GM18907 (cell line): ENCODE measurements around the gene ISLR2.

Experiments
- ATAC-seq: cut with Tn5 transposase; IDR thresholded peaks from one replicate; pipeline ENCODE4 v1.9.1; 2021; ENCODE audit warnings: mild to moderate bottlenecking, moderate library complexity; ENCODE audit not compliant: unreplicated experiment

ISLR2 gene

GRCh38 chr15:74128785-74129585 lies 1.4 kb upstream of the ISLR2 start:
- no peak for ATAC-seq

GRCh38 chr15:74129586-74130154 lies 716 bp upstream of the ISLR2 start:
- no peak for ATAC-seq

- no peak for ATAC-seq
These were observed 652 bp downstream of the ISLR2 start for GRCh38 chr15:74130849-74131627.

- no peak for ATAC-seq
These were observed 1.4 kb downstream of the ISLR2 start for GRCh38 chr15:74131628-74132413.

GRCh38 chr15:74132681-74133651 lies 2.6 kb downstream of the ISLR2 start:
- no peak for ATAC-seq

- no peak for ATAC-seq
These were observed 3.5 kb downstream of the ISLR2 start for GRCh38 chr15:74133694-74134386.

- no peak for ATAC-seq
These were observed 4.1 kb downstream of the ISLR2 start for GRCh38 chr15:74134387-74135027.

- no peak for ATAC-seq
These were observed 4.7 kb downstream of the ISLR2 start for GRCh38 chr15:74135041-74135565.

GRCh38 chr15:74136540-74136813 lies 6.1 kb downstream of the ISLR2 start:
- no peak for ATAC-seq

GRCh38 chr15:74136814-74137536 lies 6.6 kb downstream of the ISLR2 start:
- no peak for ATAC-seq

GRCh38 chr15:74137537-74137894 lies 7.1 kb downstream of the ISLR2 start:
- ATAC-seq: no peak

- ATAC-seq: no peak
These were observed 8.3 kb downstream of the ISLR2 start for GRCh38 chr15:74138642-74139041.

- no peak for ATAC-seq
These were observed 11.2 kb downstream of the ISLR2 start for GRCh38 chr15:74141591-74141990.

GRCh38 chr15:74144153-74144775 lies 13.9 kb downstream of the ISLR2 start:
- no peak for ATAC-seq

GRCh38 chr15:74146277-74146800 lies 16.0 kb downstream of the ISLR2 start:
- ATAC-seq: no peak

GRCh38 chr15:74147051-74147450 lies 16.7 kb downstream of the ISLR2 start:
- no peak for ATAC-seq

GRCh38 chr15:74155766-74156417 lies 25.5 kb downstream of the ISLR2 start:
- ATAC-seq: no peak
